NCI-H2081 treated with DMSO at 0.1 percent for 48 hours (cell line): Measurements from ENCODE around the gene FAM200B.

Experiments used
- DNase-seq: peaks from one replicate; lab custom pipeline; 2025; lab: John Stamatoyannopoulos, UW

FAM200B gene

GRCh38 chr4:15668566-15669435, 12.8 kb upstream of the FAM200B start:
- DNase-seq, result no peak

GRCh38 chr4:15670576-15670975, 11.1 kb upstream of the FAM200B start:
- DNase-seq, result no peak

- DNase-seq, result no peak
Measured at GRCh38 chr4:15672101-15672500, 9.5 kb upstream of the FAM200B start.

- DNase-seq, result no peak
Measured at GRCh38 chr4:15673337-15673736, 8.3 kb upstream of the FAM200B start.

- no peak for DNase-seq
Measured at GRCh38 chr4:15674046-15674445, 7.6 kb upstream of the FAM200B start.

- no peak for DNase-seq
Measured at GRCh38 chr4:15674926-15675325, 6.7 kb upstream of the FAM200B start.

GRCh38 chr4:15675356-15675755, 6.3 kb upstream of the FAM200B start:
- no peak for DNase-seq

GRCh38 chr4:15676039-15676438, 5.6 kb upstream of the FAM200B start:
- no peak for DNase-seq

GRCh38 chr4:15676899-15677298, 4.7 kb upstream of the FAM200B start:
- DNase-seq, result no peak

- DNase-seq, result no peak
Measured at GRCh38 chr4:15677507-15677988, 4.1 kb upstream of the FAM200B start.

GRCh38 chr4:15681067-15681371, 608 bp upstream of the FAM200B start:
- DNase-seq, result no peak

GRCh38 chr4:15682242-15683142, 865 bp downstream of the FAM200B start:
- peak; percentile 12 for DNase-seq

GRCh38 chr4:15683143-15683495, 1.5 kb downstream of the FAM200B start:
- no peak for DNase-seq

GRCh38 chr4:15684498-15684897, 2.9 kb downstream of the FAM200B start:
- no peak for DNase-seq

GRCh38 chr4:15688051-15688450, 6.4 kb downstream of the FAM200B start:
- DNase-seq, result no peak

GRCh38 chr4:15689540-15689939, 7.9 kb downstream of the FAM200B start:
- DNase-seq, result no peak

GRCh38 chr4:15690020-15690809, 8.6 kb downstream of the FAM200B start:
- DNase-seq, result no peak

- no peak for DNase-seq
Measured at GRCh38 chr4:15691346-15692135, 9.9 kb downstream of the FAM200B start.

- DNase-seq, result no peak
Measured at GRCh38 chr4:15692602-15693001, 11.0 kb downstream of the FAM200B start.

GRCh38 chr4:15694431-15694830, 12.8 kb downstream of the FAM200B start:
- DNase-seq, result no peak

- no peak for DNase-seq
Measured at GRCh38 chr4:15695240-15695699, 13.6 kb downstream of the FAM200B start.
